PFSK-1 (cell line): Measurements from ENCODE around the gene ABCC3.

Experiments
- FOXP2 ChIP-seq: optimal IDR thresholded peaks from 2 replicates; pipeline ENCODE3; 2011; ENCODE audit warnings: borderline replicate concordance, control low read depth, inconsistent platforms; ENCODE audit not compliant: insufficient read depth; ENCODE audit errors: extremely low read length, extremely low read depth
- POLR2AphosphoS5 ChIP-seq: IDR thresholded peaks from 2 replicates; pipeline ENCODE4 v1.6.1; 2012; ENCODE audit warnings: low read depth, mild to moderate bottlenecking, control low read depth, low read length, moderate library complexity
- REST ChIP-seq, 2 experiments: IDR thresholded peaks; 2 replicates each; pipeline versions ENCODE4 v1.6.1 to v1.8.0; 2011 to 2012; ENCODE audit warnings: low read depth in 2 of 2, low read length in 2 of 2, control low read depth in 1 of 2, inconsistent platforms in 1 of 2, mild to moderate bottlenecking in 1 of 2, moderate library complexity in 1 of 2; ENCODE audit not compliant: insufficient read depth in 1 of 2
- SIN3A ChIP-seq: IDR thresholded peaks from 2 replicates; pipeline ENCODE4 v1.6.1; 2012; ENCODE audit warnings: mild to moderate bottlenecking, low read length, moderate library complexity, borderline replicate concordance; ENCODE audit not compliant: insufficient read depth
- TAF1 ChIP-seq: IDR thresholded peaks from 2 replicates; pipeline ENCODE4 v1.6.1; 2012; ENCODE audit warnings: low read length, control low read depth, borderline replicate concordance; ENCODE audit not compliant: insufficient read depth

Gene ABCC3

GRCh38 chr17:50687200-50688066 lies 52.8 kb downstream of the ABCC3 start:
- TF ChIP-seq FOXP2 (no peak), POLR2AphosphoS5 (no peak), TAF1 (no peak), REST (IDR thresholded peaks at IDR 0.05; ENCODE audit: insufficient read depth in 1 of 2, low read depth in 2 of 2, low read length in 2 of 2) (no peak), SIN3A (no peak)

GRCh38 chr17:50688245-50688644 lies 53.6 kb downstream of the ABCC3 start:
- TF ChIP-seq TAF1 = no peak

- TF ChIP-seq FOXP2 = no peak
- no peak for TF ChIP-seq TAF1
- no peak for TF ChIP-seq SIN3A
- TF ChIP-seq POLR2AphosphoS5 = no peak
- no peak for TF ChIP-seq REST (IDR thresholded peaks at IDR 0.05; ENCODE audit: insufficient read depth in 1 of 2, low read depth in 2 of 2, low read length in 2 of 2)
Measured at GRCh38 chr17:50689251-50689650, 54.6 kb downstream of the ABCC3 start.

- TF ChIP-seq FOXP2 (peak; percentile 34), SIN3A (no peak), POLR2AphosphoS5 (no peak)
Measured at GRCh38 chr17:50689956-50690886, 55.5 kb downstream of the ABCC3 start.

- TF ChIP-seq POLR2AphosphoS5 (no peak), REST (IDR thresholded peaks at IDR 0.05; ENCODE audit: insufficient read depth in 1 of 2, low read depth in 2 of 2, low read length in 2 of 2) (no peak), SIN3A (no peak), TAF1 (no peak), FOXP2 (no peak)
Measured at GRCh38 chr17:50690887-50691549, 56.3 kb downstream of the ABCC3 start.
